ENCODE data around the gene TNPO3. TPM values are rescaled to one million over a fixed set of nuclear protein-coding genes. Genes with fewer than 3 reads are reported as not detected.
"Not testable (repeated sequence)": the region's sequence is repeated elsewhere in the genome, so short reads cannot be mapped to it uniquely, and the experiment has no call there.

The TNPO3 gene
- total RNA-seq, 1 donor = 46.0 TPM

- DNase-seq (ENCODE audit: low read depth in 2 of 3, low spot score in 2 of 3) = no peak
Measured at GRCh38 chr7:129017933-129018538, 36.9 kb downstream of the TNPO3 start.

GRCh38 chr7:129017264-129017663 is 37.6 kb downstream of the TNPO3 start:
- DNase-seq (ENCODE audit: low read depth in 2 of 3, low spot score in 2 of 3) = no peak

GRCh38 chr7:129014501-129015101 is 40.3 kb downstream of the TNPO3 start:
- DNase-seq (ENCODE audit: low read depth in 2 of 3, low spot score in 2 of 3) = no peak

- no peak for DNase-seq (ENCODE audit: low read depth in 2 of 3, low spot score in 2 of 3)
Measured at GRCh38 chr7:129013048-129013724, 41.7 kb downstream of the TNPO3 start.

- DNase-seq (ENCODE audit: low read depth in 2 of 3, low spot score in 2 of 3) = no peak
Measured at GRCh38 chr7:129012641-129013040, 42.3 kb downstream of the TNPO3 start.

- no peak for DNase-seq (ENCODE audit: low read depth in 2 of 3, low spot score in 2 of 3)
Measured at GRCh38 chr7:129010075-129010474, 44.8 kb downstream of the TNPO3 start.

GRCh38 chr7:129009437-129009836 is 45.5 kb downstream of the TNPO3 start:
- DNase-seq (ENCODE audit: low read depth in 2 of 3, low spot score in 2 of 3) = peak in 2 of 3 donors; percentile 8 to 57

- DNase-seq (ENCODE audit: low read depth in 2 of 3, low spot score in 2 of 3) = peak in 1 of 3 donors; percentile 2
Measured at GRCh38 chr7:129008645-129009414, 46.1 kb downstream of the TNPO3 start.

- DNase-seq (ENCODE audit: low read depth in 2 of 3, low spot score in 2 of 3) = no peak
Measured at GRCh38 chr7:129007572-129007971, 47.3 kb downstream of the TNPO3 start.

- no peak for DNase-seq (ENCODE audit: low read depth in 2 of 3, low spot score in 2 of 3)
Measured at GRCh38 chr7:129006636-129007414, 48.1 kb downstream of the TNPO3 start.

- no peak for DNase-seq (ENCODE audit: low read depth in 2 of 3, low spot score in 2 of 3)
Measured at GRCh38 chr7:129005186-129005585, 49.7 kb downstream of the TNPO3 start.

- DNase-seq (ENCODE audit: low read depth in 2 of 3, low spot score in 2 of 3) = no peak
Measured at GRCh38 chr7:128997181-128997580, 57.7 kb downstream of the TNPO3 start.

GRCh38 chr7:128994560-128994959 is 60.4 kb downstream of the TNPO3 start:
- not testable (repeated sequence) for DNase-seq (ENCODE audit: low read depth in 2 of 3, low spot score in 2 of 3)

- DNase-seq (ENCODE audit: low read depth in 2 of 3, low spot score in 2 of 3) = no peak
Measured at GRCh38 chr7:128993419-128993818, 61.5 kb downstream of the TNPO3 start.

GRCh38 chr7:128989961-128990360 is 65.0 kb downstream of the TNPO3 start:
- DNase-seq (ENCODE audit: low read depth in 2 of 3, low spot score in 2 of 3) = no peak

GRCh38 chr7:128988372-128988771 is 66.5 kb downstream of the TNPO3 start:
- DNase-seq (ENCODE audit: low read depth in 2 of 3, low spot score in 2 of 3) = no peak

- no peak for DNase-seq (ENCODE audit: low read depth in 2 of 3, low spot score in 2 of 3)
Measured at GRCh38 chr7:128986609-128987008, 68.3 kb downstream of the TNPO3 start.

- DNase-seq (ENCODE audit: low read depth in 2 of 3, low spot score in 2 of 3) = no peak
Measured at GRCh38 chr7:128985660-128986059, 69.3 kb downstream of the TNPO3 start.

GRCh38 chr7:128982105-128982504 is 72.8 kb downstream of the TNPO3 start:
- DNase-seq (ENCODE audit: low read depth in 2 of 3, low spot score in 2 of 3) = no peak

- no peak for DNase-seq (ENCODE audit: low read depth in 2 of 3, low spot score in 2 of 3)
Measured at GRCh38 chr7:128974241-128974934, 80.5 kb downstream of the TNPO3 start.
